T-helper 1 cell treated with Interleukin-12 subunit alpha and Interleukin-12 subunit beta and Interleukin-4 antibody, amounts not matched to agents 30 ng/mL and 1 ng/mL, for 36 hours (primary cell): ENCODE measurements around the gene HAUS7. TPM values are rescaled to one million over a fixed set of nuclear protein-coding genes. Genes with fewer than 3 reads are reported as not detected.

ENCODE experiments used
- intact Hi-C: fragments of 100-400 bp; cut with micrococcal nuclease; formaldehyde crosslinking; loops from one replicate; pipeline ENCODE4 v1.15.1; 2024
- total RNA-seq: library from RNA; stranded (reverse); gene quantifications from 2 replicates; pipeline ENCODE4 v1.2.3, GENCODE V29; 2022

Gene HAUS7
- total RNA-seq, 1 donor from 2014 or later = 41.9 TPM

GRCh38 chrX:153477901-153478300 is 7.5 kb upstream of the HAUS7 start:
- intact Hi-C loops = loop anchor here (10.0 kb wide), 1 partner anchor 187 kb away; no protein-coding TSS in a partner anchor

DNA sequence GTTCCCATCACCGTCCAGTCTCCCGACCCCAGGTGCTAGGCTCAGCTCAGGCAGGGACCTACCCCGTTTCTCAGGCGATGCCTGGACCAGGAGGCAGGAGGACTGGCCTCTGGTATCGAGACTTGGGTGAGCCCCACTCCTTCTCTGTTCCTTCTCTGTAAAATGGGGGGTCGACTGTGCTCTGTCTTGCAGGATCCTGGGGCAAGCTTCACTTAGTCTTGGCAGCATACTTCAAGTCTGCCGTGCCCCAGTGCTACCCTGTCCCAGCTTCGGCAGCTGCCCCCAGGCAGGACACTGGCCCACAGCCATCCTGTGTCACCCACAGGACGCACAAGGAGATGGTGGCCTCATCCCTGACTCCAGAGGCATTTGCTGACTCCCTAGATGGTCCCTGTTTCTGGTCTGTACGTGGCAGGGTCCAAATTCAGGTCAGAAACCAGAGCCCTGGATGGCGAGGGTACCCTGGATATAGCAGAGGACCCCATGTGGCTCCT is 7.0 kb upstream of the HAUS7 start:
- intact Hi-C loops = loop anchor here (10.0 kb wide), 1 partner anchor 187 kb away; no protein-coding TSS in a partner anchor

DNA sequence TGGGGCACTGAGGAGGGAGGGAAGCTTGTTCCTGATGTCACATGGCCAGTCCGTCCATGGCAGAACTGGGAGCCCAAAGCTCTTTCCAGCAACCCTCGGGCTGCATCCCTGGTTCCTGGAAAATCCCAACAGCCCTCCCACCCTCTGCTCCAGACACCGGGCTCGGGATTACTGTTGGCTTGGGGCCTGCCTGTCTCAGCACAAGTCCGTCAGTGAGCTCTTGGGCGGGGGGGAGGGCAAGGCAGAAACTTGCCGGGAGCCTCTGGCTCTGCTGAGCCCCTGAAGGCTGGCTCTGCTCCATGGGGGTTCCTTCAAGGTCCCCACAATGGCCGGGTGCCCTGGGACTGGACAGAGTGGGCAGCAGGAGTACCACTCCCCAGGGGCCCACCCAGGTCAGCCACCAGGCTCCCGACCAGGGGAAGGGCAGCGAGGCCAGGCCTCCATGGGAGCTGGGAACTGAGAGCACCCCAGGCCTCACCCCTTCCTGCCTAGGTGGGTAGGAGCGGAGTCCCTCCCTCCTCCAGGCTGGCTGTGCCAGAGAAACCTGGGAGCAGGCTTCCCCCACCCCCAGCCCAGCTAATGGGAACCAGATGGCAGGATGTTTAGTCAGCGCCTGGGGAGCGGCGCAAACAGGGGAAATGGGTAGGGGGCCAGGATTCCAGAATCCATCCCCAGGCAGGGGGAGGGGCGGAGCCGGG is 6.4 kb upstream of the HAUS7 start:
- intact Hi-C loops = loop anchor here (10.0 kb wide), 1 partner anchor 188 kb away; no protein-coding TSS in a partner anchor

- intact Hi-C loops = loop anchor here (10.0 kb wide), 1 partner anchor 189 kb away; no protein-coding TSS in a partner anchor
These were observed 5.4 kb upstream of the HAUS7 start for GRCh38 chrX:153475751-153476281.

DNA sequence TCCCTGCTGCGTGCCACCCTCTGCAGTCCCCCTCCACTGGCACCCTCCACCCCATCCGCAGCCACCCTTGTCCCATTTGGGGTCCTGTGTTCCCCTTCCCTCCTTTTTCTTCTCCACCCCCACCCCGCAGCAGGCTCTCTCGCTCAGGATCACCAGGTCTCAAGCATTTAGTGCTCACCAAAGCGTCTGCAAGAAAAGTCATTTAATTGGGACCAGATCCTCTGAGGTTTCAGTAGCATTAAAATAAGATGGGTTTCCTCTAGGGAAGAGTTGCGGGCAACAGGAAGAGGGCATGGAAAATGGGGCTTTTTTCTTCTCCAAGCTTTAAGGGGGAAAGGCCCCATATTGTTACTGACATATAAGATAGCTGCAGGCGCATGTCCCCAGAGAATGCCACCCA is 4.9 kb upstream of the HAUS7 start:
- intact Hi-C loops = loop anchor here (10.0 kb wide), 1 partner anchor 190 kb away; no protein-coding TSS in a partner anchor

DNA sequence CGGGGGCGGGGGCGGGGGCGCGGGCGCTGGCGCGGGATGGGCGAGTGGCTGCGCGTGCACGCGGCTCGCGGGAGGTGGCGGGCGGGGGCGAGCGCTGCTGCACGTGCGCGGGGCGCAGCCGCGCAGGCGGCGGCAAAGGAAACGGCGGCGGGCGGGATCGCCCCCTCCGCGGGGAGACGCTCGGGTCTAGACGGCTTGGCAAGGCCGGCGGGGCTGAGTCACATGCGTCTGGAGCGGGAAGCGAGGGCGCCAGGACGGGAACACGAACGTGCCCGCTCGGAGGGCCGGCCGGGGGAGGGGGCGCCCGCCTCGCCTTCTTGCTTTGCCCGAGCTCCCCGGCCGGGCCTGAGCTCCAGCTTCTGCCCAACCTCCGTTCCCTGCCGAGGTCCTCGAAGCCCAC is 4.3 kb upstream of the HAUS7 start:
- intact Hi-C loops = loop anchor here (5.0 to 10.0 kb wide), 2 partner anchors 190 to 473 kb away; no protein-coding TSS in a partner anchor

GRCh38 chrX:153474266-153474665 is 3.9 kb upstream of the HAUS7 start:
- intact Hi-C loops = loop anchor here (5.0 to 10.0 kb wide), 2 partner anchors 191 to 473 kb away; no protein-coding TSS in a partner anchor

DNA sequence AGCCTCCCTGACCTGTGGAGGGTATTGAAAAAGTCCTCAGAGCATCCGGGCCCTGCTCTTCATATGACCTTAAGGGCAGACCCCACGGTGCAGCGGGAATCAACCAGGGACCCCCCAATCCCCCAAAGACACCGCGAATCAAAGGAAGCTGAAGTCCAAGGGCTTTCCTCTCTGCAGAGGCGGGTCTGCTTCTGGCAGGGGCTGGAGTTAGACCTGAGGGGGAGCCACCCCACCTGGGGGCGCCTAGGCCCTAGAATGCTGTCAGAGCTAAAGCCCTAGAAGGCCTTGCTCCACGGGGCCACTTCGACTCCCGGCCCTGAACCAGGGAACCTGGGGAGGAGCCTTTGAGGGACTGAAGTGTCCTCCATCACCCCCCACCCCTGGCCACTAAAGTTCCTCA is 2.8 kb upstream of the HAUS7 start:
- intact Hi-C loops = loop anchor here (5.0 to 10.0 kb wide), 2 partner anchors 192 to 474 kb away; no protein-coding TSS in a partner anchor

DNA sequence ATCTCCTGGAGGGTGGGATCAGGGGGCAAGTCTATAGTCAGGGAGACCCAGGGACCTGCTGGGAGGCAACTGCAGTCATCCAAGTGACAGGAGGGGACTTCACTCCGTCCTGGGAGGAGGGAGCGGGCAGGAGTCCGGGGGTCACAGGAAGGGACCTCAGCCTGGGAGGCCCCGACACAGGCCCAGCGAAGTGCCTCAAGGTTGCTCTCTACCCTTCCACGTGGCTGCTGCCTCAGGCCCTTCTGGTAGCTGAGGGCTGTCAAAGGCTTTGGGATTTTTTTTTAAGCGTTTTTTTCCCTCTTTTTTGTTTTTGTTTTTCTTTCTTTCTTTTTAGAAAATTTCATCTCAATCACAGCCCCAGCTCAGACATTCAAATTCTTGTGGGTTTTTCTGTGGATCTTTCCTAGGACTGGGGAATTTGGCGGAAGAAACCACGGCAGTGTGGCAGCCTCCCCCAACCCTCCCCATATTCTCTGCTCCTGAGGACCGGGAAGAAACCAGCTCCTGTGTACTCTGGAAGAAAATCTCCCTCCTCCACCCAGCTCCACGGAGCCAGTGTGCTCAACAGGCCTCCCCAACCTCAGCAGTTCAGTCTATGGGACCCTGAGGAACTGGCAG is 1.4 kb upstream of the HAUS7 start:
- intact Hi-C loops = loop anchor here (1.0 to 10.0 kb wide), 4 partner anchors 36 to 641 kb away; partner anchors contain the start of genes CETN2 and NSDHL

DNA sequence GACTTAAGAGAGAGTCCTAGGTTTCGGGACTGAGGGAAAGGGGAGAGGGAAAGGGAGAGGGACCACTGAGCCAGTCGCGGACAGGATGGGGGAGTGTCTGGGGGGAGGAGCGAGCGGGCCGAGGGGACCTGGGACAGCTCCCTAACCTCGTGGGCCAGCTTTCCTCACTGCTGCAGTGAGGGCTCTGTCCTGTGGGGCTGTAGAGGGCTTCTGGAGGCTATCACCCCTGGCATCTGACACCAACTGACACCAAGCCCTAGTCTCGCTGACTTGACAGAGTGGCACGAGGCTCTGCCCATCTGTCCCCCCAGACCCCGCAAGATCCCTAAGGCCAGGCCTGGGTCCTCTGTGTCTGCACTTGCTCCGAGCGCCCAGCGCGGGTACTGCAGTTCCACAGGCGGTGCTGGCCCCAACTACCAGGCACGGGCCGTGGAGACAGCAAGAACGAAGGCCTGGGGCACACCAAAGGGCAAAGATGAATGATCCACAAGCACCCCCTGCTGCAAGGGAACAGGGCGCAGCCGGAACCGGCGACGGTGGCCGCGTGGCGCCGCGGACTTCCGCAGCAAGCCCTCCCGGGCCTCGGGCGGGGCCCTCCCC is 465 bp downstream of the HAUS7 start:
- intact Hi-C loops = loop anchor here (1.0 to 10.0 kb wide), 12 partner anchors 59 to 639 kb away; partner anchors contain the start of genes ABCD1, BCAP31, CCNQ and CETN2

DNA sequence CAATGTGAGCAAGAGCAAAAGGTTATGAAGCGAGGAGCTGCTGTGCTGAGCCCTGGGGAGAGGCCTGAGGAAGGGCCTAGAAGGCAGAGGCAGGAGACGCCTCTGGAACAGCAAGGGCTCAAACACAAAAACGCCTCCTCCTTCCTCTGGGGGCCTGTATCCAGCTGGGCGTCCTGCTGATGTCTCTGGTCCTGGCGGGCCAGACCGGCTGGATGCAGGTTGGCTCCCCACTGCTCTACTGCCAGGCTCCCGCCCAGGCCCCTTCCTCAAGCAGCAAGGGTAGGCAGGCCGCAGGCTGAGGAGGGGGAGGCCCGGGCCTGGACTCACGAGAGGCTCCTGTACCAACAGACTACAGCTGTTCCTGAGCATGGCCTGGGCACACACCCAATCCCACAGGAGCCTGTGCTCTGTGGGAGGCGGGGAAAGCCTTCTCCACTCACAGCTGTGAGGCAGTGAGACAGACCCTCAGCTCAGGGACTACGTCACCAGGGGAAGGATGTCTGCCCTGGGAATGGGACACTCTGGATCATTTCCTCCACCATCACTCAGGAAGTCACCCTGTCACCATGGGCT is 2.3 kb downstream of the HAUS7 start:
- intact Hi-C loops = no loop called here

GRCh38 chrX:153465691-153466380 is 4.5 kb downstream of the HAUS7 start:
- intact Hi-C loops = no loop called here

DNA sequence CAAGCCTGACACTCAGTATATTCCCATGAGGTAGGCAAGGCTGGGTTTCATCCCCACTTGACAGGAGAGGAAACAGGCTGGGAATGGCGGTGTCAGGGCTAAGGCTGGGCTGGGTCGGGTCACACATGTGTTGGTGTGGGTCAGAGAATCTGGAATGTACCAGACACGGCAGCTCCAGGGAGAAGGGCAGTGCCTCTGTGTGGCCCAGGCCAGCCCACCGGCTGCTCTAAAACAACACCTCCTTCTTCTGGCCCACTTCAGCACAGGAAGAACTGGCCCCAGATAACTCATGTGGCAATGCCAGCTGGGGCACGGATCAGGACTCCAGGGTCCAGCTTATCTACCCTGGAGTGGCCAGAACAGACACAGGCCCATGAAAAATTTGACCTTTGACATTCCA is 6.3 kb downstream of the HAUS7 start:
- intact Hi-C loops = no loop called here

DNA sequence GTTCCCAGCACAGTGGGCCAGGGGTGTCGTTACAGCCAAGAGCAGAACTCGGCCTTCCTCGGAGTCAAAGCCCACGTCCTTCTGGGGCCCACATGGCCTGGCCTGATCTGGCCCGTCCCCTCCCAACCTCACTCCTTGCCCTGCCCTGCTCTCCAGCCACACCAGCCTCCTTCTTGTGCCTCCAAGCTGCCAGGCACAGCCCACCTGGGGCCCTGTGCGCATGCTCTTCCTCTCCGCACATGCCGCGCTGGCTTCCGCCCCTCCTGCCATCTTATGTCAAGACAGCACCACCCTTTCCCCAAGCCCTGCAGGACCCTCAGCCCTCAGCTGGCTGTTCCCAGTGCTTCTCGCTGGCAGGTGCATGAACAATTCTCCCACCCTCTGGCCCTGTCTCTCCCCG is 6.8 kb downstream of the HAUS7 start:
- intact Hi-C loops = no loop called here

GRCh38 chrX:153463031-153463430 is 7.3 kb downstream of the HAUS7 start:
- intact Hi-C loops = no loop called here

DNA sequence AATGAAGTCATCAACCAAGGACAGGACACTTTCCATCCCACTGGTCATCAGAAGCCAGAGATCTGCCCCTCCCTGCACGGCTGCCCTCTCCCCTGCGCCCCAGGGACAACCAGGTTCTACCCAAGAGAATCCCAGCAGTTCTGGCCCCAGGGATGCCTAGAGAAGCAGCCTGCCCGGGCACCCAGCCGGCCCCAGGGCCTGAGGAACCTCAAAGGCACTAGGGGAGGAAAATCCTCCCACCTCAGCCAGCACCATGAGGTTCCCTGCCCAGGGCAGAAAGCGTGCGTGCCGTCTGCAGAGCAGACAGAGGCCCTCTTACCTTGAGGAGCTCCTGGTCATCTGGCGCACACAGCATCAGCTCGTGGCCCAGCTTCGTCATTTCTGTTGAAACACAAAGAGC is 8.1 kb downstream of the HAUS7 start:
- intact Hi-C loops = no loop called here

DNA sequence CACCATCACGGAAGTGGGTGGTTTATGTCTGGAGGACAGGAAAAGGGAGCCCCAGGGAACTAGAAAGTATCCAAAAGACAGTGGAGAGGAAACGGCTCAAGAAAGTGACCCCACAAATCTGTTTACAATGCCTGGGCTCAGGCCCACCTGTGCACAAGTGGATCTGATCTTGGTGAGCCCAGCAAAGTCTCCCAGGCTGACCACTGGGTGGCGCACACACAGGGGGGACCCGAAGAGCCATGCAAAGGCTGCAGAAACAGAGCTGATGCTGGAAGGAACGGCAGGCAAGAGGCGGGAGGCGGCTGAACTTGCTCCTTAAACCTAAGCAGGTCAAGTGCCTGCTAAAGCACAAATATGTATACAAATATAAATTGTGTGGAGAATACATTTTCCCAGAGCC is 9.6 kb downstream of the HAUS7 start:
- intact Hi-C loops = loop anchor here (1.0 kb wide), 1 partner anchor 46 kb away; no protein-coding TSS in a partner anchor

- intact Hi-C loops = loop anchor here (1.0 kb wide), 1 partner anchor 47 kb away; no protein-coding TSS in a partner anchor
These were observed 10.4 kb downstream of the HAUS7 start for GRCh38 chrX:153459986-153460385.

- intact Hi-C loops = no loop called here
These were observed 11.9 kb downstream of the HAUS7 start for GRCh38 chrX:153458476-153458875.

DNA sequence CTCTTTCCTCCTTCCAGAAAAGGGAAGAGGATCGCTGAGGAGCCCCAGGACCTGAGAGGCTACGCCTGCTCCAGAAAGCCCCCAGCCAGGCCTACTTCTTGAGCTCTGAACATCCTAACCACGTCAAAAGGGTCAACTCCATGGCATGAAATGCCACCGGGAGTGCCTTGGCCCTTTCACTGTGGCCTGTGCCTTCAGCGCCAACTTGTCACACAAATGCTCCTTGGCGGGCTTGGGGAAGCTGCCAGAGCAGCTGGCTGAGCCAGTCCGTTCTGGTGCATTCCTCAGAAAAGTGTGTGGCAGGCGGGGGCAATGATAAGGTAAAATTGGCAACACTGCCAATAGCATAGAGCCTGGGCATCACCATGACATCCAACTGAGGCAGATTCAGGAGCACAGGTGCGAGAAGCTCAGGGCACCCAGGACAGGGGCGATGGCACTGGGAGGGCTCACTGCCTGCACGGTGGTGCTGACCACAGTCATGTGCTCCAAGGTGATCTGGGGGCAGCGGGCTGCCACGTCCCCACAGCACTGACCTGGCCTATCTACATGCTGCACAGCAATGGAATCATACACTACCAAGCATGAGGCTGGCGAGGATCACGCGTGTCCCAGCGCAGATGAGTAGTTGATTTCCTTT is 12.4 kb downstream of the HAUS7 start:
- intact Hi-C loops = no loop called here
